HG03469 (cell line): ENCODE measurements around the gene MYL9.
"Not testable (repeated sequence)": the region's sequence is repeated elsewhere in the genome, so short reads cannot be mapped to it uniquely, and the experiment has no call there.

Experiments
- ATAC-seq: cut with Tn5 transposase; IDR thresholded peaks from one replicate; pipeline ENCODE4 v1.9.1; 2021; ENCODE audit warnings: mild to moderate bottlenecking, moderate library complexity, moderate number of reproducible peaks; ENCODE audit not compliant: unreplicated experiment

MYL9 gene

DNA sequence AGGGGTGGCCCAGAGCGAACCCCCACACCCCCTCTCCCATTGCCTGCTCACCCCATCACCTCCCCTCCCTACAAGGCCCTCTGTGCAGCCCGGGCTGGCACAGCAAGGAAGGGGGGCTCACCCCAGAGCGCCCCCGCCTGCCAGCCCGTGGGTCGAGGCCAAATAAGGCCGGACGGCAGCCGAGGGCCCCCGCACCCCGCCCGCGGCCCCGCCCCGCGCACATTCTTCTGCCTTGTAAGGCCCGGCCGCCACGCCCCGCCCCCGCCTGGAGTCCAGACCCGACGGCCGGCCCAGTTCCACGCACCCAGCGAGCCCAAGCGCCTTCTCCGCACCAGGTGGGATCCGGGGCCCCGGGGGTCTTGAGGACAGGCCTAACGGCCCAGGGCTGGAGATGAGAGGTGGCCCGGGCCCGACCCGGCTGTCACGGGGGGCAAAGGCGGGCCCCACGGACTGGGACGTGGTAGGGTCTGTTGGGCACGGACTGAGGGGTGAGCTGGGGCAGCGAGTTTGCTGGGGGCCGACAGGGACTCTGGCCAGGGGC, at the start of gene MYL9:
Gene MYL9 (plus strand): TSS at position 293 of the 541 bp plus-strand sequence. CDS start 3,366 bp downstream, outside the sequence.
- no peak for ATAC-seq

DNA sequence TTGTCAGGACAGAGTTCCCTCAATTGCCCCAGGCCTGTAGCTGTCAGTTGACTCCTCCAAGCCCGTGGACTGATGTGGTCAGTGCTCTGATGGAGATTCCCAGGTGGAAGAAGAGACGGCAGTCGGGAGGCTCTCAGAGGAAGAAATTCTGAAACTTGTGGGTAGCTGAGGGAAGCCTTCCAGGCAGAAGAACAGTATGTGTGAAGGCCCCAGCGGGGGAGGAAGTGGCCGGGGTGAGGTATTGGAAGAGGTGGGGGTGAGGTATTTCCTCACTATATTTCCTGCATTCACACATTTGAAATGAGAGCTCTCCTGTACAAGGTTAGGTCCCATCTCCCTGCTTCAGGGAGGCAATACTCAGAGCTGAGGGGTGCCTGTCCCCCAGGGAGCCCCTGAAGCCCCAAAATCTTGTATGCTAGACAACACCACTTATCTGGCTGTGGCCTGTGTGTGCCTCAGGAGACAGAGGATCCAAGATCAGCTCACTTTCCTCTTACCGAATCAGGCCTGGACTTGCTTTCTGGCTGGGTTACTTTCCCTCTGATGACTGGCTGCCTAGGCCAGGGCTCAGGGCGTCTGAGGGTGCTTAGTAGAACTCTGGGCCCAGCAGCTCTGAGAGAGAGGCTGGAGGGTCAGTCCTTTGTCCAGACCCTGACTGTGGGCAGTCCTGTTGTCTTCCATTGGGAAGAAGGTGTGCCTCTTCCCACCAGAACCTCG, 49.3 kb upstream of the MYL9 start:
- no peak for ATAC-seq

DNA sequence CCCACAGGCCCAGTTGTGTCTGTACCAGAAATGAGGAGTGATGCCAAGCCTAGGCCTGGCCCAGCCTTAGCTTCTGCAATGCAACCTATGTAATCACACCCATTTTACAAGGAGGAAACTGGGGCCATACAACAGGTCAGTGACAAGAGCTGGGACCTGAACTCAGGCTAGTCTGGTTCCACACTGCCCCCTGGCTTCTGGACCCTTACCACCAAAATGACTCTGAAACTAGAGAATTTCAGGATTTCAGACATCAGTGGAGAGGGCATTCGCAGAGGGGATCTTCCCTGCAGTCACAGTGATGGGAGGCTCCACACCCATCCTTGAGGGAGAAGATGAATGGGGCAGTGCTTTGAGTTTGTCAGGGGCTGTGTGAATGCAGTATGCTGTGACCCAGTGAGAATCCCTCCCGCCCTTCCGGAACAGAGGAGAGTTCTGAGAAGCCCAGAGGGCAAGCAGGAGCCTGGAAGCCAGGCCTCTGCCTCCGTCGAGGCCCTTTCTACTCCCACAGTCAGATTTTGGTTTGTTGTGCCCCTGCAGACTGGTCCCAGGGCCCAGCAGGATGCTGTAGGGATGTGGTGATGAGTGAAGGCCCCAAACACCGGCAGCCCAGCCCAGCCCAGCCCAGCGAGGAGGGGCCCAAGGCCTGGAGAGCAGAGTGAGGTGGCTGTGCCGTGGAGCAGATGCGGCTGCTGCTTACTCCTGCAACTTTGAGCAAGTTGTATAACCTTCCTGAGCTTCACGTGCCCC, 48.1 kb upstream of the MYL9 start:
- ATAC-seq = no peak

DNA sequence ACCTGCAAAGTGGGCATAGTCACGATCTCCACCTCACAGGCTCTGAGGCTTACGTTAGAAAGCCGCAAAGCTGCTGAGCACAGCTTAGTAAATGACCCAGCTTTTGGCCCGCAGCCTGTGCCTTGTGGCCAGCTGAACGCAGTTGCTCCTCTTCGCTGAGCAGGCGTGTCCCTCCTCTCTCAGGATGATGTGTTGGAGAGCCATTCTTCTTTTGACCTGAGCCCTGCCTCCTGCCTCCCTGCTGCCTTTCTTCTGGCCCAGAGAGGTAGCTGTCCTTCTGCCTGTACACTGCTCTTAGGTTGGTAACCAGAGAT, 47.6 kb upstream of the MYL9 start:
- no peak for ATAC-seq

DNA sequence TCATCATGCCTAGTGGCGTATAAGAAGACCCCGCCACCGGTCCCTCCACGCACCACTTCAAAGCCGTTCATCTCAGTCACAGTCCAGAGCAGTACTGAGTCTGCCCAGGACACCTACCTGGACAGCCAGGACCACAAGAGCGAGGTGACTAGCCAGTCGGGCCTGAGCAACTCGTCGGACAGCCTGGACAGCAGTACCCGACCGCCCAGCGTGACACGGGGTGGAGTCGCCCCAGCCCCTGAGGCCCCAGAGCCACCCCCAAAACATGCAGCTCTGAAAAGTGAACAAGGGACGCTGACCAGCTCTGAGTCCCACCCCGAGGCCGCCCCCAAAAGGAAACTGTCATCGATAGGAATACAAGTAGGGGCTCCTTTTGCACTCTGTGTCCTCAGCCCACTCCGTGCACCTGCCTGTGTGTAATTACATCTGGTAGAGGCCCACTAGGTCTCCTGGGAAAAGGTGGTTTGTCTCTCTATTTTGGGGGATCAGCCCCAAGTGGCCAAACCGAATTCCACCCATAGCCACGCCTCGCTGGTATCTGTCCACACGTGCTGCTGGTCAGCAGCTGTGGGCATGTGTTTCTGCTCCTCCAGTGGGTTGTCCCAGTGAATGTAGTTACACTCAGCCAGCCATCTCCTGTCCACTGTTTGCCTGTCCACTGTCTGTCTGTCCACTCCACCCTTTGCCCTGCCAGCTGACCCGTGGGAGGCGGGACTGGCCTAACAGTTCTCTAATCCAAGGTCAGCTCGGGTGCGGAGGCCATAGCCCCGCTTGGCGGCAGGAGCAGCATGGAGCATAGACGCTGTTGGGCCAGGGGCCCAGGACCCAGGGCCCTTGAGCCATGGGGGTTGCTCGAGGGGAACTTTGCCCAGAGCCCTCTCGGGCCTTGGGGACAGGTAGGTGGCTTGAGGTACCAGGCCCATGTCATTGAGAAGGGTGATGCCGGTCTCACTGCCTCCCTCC, 44.3 kb upstream of the MYL9 start:
- ATAC-seq = no peak

DNA sequence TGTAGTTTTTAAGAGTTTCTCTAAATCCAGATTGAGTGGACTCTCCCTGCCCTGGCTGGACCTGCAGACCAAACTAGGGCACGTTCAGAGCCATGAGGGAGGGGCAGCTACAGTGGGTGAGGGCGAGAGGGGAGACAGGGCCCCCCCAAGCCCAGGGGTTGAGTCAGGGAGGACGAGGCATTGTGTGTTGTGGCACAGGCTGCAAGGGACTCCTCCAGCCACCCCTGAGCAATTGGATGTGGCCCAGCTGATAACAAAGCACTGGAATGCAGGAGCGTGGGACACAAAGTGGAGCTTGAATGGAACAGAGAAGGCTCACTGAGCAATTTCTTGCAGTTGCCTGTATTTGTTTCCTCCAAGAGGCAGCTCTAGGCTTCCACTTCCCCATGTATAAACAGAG, 43.5 kb upstream of the MYL9 start:
- ATAC-seq = no peak

DNA sequence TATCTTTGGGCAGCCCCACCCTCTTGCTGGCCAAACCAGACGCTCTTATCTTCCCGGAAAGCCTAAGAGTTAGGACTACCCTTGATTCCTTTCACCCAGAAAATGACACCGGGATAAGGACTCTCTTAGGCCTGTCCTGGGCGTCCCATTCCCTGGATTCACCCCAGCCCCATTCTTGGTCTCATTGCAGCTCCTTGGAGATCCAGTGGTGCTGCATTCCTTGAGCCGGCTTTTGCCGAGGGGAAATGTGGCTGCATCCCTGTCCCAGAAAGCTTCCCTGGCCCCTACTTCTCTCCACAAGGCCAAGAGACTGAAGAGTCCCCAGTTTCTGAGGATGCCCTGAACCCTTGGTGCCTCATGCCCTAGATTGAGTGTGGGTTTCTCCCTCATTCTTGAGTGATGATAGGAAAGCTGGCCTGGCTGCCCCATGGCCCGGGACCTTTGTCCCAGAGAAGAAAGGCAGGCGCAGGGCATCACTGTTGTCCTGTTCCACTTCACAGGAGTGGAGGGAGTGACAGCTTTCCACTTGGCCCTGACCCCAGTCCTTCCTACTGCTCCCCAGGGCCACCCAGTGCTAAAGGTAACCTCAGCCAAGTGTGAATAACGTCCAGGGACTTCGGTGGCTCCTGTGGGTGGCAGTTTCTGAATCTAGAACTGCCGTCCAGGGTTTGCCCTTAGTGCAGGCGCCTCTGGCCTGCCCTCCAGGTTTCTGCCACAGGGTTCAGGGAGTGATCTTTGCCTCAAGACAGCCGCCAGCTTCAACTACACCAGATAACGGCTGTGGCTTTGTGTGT, 42.7 kb upstream of the MYL9 start:
- ATAC-seq = no peak

DNA sequence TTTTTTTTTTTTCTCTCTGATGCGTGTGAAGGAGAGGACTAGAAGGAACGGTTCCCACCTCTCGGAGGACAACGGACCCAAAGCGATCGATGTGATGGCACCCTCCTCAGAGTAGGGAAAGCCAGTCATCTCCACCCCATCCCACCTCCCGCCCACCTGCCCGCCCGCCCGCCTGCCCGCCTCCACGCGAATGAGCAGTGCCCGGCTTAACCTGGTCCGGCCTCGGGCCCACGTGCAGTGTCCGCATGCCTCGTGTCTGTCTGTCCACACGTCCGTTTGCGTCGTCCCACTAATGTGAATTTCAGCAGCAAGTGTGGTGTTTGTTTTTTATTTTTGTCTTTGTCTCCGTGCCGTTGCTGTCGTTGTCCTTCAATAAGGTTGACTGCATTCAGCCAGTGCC, 42.1 kb upstream of the MYL9 start:
- no peak for ATAC-seq

DNA sequence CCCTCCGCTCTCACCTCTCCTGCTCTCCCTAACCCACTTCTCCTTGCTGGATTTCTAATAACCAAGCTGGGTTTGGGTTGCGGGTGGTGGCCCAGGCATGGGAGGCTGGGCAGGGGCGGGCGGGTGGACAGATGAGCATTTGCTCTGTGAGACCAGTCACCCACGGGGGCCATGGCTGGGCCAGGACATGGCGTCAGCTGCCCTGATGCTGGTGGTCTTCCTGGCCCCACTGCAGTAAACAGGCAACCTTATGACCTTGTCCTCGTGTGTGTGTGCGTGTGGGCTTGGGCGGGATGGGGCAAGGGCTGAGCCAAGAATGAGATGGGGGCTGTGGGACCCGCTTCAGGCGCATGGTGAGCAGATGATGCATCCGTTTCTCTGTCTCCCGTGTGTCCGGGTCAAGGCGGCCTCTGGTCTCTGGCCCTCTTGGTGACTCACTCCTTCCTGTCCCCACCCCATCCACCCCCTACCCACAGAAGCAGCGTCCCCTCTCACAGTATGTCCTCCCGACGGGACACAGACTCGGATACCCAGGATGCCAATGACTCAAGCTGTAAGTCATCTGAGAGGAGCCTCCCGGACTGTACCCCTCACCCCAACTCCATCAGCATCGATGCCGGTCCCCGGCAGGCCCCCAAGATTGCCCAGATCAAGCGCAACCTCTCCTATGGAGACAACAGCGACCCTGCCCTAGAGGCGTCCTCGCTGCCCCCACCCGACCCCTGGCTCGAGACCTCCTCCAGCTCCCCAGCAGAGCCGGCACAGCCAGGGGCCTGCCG, 41.4 kb upstream of the MYL9 start:
- no peak for ATAC-seq

DNA sequence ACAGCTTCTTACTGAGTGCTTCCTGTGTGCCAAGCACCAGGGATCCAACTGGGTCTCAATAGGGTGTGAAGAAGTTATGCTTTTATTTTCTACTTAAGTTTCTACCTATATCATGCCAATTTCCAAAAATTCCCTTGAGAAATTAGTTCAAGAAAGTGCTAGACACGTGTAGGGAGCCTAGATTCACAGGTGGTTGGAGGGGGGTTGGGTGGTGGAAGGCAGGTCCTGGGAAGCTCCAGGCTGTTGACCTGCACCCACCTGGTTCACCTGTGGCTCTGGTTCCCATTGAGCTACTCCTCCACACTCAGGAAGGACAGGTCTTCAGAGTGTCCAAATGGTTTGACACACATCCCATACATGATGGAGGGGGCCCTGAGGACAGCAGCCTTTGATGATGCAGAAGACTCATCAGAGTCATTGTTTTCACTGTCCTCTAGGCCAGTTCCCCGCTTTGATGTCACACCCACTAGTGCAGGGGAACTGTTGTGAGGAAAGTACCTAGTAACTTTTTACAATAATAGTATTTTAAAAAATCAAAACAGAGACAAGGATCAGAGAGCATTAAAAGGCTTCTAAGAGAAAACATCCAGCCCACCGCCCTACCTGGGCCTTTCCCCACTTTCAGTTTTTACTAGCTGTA, 39.8 kb upstream of the MYL9 start:
- no peak for ATAC-seq

DNA sequence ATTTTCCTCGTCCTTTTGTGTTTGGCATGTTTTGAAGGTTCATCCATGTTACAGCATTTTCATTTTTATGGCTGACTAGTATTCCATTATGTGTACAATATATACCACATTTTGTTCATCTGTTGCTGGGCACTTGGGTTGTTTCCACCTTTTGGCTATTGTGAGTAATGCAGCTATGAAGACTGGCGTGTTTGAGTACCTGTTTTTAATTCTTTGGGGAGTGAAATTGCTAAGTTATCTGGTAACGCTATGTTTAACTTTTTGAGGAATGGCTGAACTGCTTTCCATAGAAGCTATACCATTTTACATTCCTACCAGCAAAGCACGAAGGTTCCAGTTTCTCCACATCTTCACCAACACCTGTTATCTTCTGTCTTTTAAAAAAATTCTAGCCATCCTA, 37.0 kb upstream of the MYL9 start:
- no peak for ATAC-seq

DNA sequence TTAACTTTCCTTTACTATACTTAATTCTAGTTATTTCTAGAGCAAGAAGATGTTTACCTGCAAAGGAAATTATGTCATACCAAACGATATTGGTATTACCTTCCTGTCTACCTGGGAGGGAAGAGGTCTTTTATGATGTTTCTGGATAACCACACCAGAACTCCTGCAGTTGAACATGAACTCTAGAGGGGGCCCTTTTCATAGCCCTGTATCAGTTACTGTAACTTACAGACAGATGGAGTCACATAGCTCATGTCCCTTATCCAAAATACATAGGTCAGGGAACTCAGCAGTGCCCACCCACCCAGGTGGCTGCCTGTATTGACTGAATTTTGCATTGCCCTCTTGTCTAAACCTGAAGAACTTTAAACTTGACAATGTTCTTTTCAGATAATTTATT, 35.1 kb upstream of the MYL9 start:
- no peak for ATAC-seq

DNA sequence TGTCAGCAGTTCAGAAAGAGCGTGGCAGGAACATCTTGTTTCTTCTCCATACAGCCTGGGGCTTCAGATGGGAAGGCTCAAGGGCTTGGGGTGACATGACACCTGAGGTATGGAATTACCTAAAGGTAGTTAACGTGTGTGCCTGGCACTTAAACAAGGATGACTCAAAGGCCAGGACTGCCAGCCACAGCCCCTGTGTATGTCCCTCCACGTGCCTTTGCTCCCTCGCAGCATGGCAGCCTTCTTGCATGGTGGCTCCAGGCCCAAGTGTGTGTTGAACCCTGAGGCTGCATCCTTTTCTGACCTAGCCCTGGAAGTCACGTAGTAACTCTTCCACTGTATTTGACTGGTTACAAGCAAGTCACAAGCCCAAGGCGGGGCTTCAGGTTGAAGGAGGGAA, 33.6 kb upstream of the MYL9 start:
- ATAC-seq = no peak

DNA sequence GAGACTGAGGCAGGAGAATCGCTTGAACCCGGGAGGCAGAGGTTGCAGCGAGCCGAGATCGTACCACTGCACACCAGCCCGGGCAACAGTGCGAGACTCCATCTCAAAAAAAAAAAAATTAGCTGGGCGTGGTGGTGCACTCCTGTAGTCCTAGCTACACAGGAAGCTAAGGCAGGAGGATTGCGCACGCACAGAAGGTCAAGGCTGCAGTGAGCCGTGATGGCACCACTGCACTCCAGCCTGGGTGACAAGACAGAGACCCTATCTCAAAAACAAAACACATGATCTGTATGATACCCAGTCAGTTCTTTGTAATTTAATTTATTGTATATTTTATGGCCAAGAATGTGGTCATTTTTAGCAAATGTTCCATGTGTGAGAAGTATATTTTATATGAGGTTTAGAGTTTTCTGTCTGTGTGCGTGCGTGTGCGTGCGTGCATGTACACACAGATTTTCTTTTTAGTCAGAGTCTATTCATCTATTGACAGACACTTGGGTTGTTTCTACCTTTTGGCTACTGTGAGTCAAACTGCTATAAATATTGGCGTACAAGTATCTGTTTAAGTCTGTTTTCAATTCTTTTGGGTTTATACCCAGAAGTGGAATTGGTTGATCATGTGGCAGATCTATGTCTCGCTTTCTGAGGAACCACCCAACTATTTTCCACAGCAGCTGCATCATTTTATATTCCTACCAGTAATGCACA, 22.2 kb upstream of the MYL9 start:
- no peak for ATAC-seq

DNA sequence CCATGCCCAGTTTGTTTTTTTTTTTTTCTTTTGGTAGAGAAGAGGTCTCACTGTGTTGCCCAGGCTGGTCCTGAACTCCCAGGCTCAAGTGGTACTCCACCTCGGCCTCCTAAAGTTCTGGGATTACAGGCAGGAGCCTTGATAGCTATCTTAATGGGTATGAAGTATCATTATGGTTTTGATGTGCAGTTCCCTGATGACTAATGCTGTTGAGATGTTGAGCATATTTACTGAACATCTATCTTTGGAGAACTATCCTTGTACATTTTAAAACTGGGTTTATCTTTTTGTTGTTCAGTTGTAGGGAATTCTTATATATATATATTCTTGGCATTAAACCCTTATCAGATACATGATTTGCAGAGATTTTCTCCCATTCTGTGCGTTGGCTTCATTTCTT, 21.4 kb upstream of the MYL9 start:
- no peak for ATAC-seq

DNA sequence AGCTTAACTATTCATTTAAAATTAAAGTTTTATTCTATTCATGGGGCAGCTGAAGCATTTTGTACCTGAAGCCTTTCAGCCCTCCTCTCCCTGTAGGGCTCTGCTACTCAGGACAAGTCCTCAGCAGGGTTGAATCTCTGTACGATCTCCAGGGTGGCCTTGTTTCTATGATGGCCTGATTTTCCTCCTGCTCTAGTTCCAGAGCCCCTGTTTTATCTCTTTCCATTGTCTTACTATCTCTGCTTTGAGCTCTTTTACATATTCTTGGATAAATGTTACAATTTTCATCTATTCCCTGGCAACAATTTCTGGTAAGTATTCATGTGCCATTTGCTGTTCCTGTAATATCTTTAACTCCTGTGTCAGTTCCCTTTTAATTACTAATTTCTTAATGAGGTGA, 19.8 kb upstream of the MYL9 start:
- no peak for ATAC-seq

DNA sequence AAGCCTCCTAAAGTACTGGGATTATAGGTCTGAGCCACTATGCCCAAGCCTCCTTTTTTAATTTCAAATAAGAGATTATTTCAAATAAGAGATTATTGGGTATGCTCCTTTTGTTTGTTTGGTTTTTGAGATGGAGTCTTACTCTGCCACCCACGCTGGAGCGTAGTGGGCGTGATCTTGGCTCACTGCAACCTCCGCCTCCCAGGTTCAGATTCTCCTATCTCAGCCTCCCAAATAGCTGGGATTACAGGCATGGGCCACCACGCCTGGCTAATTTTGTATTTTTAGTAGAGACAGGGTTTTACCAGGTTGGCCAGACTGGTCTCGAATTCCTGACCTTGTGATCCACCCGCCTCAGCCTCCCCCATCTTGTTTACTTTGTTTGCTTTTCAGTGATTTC, 18.9 kb upstream of the MYL9 start:
- not testable (repeated sequence) for ATAC-seq

DNA sequence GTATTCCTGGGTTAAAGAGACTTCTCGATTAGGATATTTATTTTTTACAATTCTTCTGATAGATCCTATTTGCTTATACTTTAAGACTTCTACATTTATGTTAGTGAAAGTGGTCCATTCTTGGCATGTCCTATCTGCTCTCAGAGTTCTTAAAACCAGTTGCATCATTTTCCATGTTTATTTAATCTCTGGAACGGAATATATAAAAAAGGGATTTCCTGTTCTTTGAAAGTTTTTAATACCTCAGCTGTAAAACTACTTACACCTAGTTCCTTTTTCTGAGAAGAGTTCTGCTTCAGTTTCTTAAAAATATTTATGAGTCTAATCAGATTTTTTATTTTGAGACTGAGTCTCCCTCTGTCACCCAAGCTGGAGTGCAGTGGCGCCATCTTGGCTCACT, 18.0 kb upstream of the MYL9 start:
- ATAC-seq = no peak
